ENCODE data around the gene NT5DC1.

DNA sequence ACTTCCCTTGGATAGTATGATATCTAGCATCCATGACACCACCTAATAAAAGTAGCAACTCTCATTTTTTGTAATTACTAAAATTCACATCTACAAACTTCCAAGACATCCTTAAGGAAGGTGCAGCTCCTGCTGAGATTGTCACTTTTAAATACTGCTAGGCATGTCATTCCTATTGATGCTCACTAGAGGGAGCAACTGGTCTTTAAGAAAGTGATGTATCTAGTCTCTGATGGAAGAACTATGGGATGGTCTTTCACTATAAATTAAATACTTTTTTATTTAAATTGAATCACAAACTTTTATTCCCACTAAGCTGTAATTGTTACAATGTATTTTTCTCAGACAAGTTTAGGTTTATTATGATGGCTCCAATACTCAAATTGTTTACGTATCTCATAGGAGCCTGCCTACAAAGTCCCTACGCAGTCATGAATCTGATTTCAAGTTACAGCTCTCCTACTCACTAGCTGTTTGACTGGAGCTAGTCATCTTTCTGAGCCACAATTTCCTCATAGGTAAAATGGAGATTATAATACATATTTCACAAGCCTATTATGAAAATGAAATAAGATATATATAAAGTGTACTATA lies 187.1 kb downstream of the NT5DC1 start:
- TF ChIP-seq, protein P1, sequence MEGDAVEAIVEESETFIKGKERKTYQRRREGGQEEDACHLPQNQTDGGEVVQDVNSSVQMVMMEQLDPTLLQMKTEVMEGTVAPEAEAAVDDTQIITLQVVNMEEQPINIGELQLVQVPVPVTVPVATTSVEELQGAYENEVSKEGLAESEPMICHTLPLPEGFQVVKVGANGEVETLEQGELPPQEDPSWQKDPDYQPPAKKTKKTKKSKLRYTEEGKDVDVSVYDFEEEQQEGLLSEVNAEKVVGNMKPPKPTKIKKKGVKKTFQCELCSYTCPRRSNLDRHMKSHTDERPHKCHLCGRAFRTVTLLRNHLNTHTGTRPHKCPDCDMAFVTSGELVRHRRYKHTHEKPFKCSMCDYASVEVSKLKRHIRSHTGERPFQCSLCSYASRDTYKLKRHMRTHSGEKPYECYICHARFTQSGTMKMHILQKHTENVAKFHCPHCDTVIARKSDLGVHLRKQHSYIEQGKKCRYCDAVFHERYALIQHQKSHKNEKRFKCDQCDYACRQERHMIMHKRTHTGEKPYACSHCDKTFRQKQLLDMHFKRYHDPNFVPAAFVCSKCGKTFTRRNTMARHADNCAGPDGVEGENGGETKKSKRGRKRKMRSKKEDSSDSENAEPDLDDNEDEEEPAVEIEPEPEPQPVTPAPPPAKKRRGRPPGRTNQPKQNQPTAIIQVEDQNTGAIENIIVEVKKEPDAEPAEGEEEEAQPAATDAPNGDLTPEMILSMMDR (IDR thresholded peaks at IDR 0.05; ENCODE audit: borderline replicate concordance, extremely low read depth, low read length, poor library complexity, severe bottlenecking): peak; percentile 86
- no peak for TF ChIP-seq EZH2 (IDR thresholded peaks at IDR 0.05; ENCODE audit: borderline replicate concordance, low read depth, low read length, severe bottlenecking)
